Lower leg skin (tissue), 3 donors: ENCODE measurements around the gene FBXW4.

Source experiments
- CTCF ChIP-seq, 3 donors: fragments of 450-650 bp; IDR thresholded peaks; one replicate each; pipeline ENCODE4 v1.5.1; 2016; ENCODE audit warnings: antibody characterized with exemption in 3 of 3, mild to moderate bottlenecking in 3 of 3, moderate library complexity in 2 of 3
- POLR2A ChIP-seq, 2 donors: fragments of 450-650 bp; IDR thresholded peaks; one replicate each; pipeline ENCODE4 v1.6.1; 2016 to 2017; ENCODE audit warnings: antibody characterized with exemption in 2 of 2, mild to moderate bottlenecking in 1 of 2, moderate library complexity in 1 of 2

GRCh38 chr10:101647255-101647654, 47.7 kb downstream of the FBXW4 start:
- TF ChIP-seq CTCF (IDR thresholded peaks at IDR 0.05) (no peak), POLR2A (IDR thresholded peaks at IDR 0.05) (no peak)
